HepG2 (cell line): ENCODE measurements around the gene PLAAT3. TPM values are rescaled to one million over a fixed set of nuclear protein-coding genes. Genes with fewer than 3 reads are reported as not detected.
"Not testable (repeated sequence)": the region's sequence is repeated elsewhere in the genome, so short reads cannot be mapped to it uniquely, and the experiment has no call there.

Experiments used
- ATAC-seq: fragments of 200-7000 bp; cut with Tn5 transposase; 3 replicates; pipeline ENCODE4 v1.9.1; 2020; ENCODE audit warnings: mild to moderate bottlenecking, moderate library complexity
- BruUV-seq: library from RNA; stranded (reverse); fragments of 400-500 nt; replicated peaks from 2 replicates; lab custom pipeline; 2021; lab: Mats Ljungman, UMichigan
- CTCF ChIA-PET: fragments of 300-600 bp; formaldehyde crosslinking; extraction: SDS; loops from one replicate; lab custom pipeline; 2021; ENCODE audit warnings: low total read pairs, inconsistent platforms, low intra/inter-chr PET ratio; lab: Yijun Ruan, JAX
- POLR2A ChIA-PET: fragments of 350-600 bp; sonication (Branson Sonifier 250); formaldehyde crosslinking; loops from one replicate; lab custom pipeline; 2020; ENCODE audit warnings: antibody characterized with exemption, inconsistent platforms; lab: Yijun Ruan, JAX
- DNase-seq: peaks from one replicate; pipeline ENCODE4 v3.0.0-alpha.2; 2015; ENCODE audit warnings: low spot score
- FAIRE-seq: peaks from 3 replicates; lab custom pipeline; 2011; peaks lifted over from hg19 to GRCh38; lab: Jason Lieb, UNC
- H2AFZ ChIP-seq: one replicate; pipeline ENCODE4 v1.6.1; 2011; ENCODE audit warnings: low read length, inconsistent platforms
- H3K27ac ChIP-seq: fragments of 300-600 bp; 3 replicates; pipeline ENCODE4 v1.8.0; 2011; ENCODE audit warnings: mixed run types, mild to moderate bottlenecking, mixed read lengths, low read length, inconsistent platforms; ENCODE audit not compliant: insufficient read depth; ENCODE audit errors: extremely low read length
- H3K27me3 ChIP-seq, 2 experiments: fragments of 200-600 bp in 1 of 2; 2 replicates in 1 of 2; 3 replicates in 1 of 2; pipeline versions ENCODE4 v1.6.0 to v1.8.0; 2011; ENCODE audit warnings: low read length in 2 of 2, mild to moderate bottlenecking in 2 of 2, moderate library complexity in 2 of 2, inconsistent platforms in 1 of 2; ENCODE audit not compliant: insufficient read depth in 2 of 2, control insufficient read depth in 1 of 2
- H3K36me3 ChIP-seq, 2 experiments: fragments of 200-600 bp in 1 of 2; replicated peaks in 1 of 2; 2 replicates in 1 of 2; 3 replicates in 1 of 2; pipeline versions ENCODE4 v1.5.1 to v1.8.0; 2011; ENCODE audit warnings: low read length in 2 of 2, inconsistent platforms in 1 of 2; ENCODE audit not compliant: insufficient read depth in 2 of 2, control insufficient read depth in 1 of 2
- H3K4me1 ChIP-seq: 2 replicates; pipeline ENCODE4 v1.5.1; 2012; ENCODE audit warnings: low read length, inconsistent platforms; ENCODE audit not compliant: insufficient read depth
- H3K4me2 ChIP-seq: 2 replicates; pipeline ENCODE4 v1.6.0; 2011; ENCODE audit warnings: low read depth, low read length, inconsistent platforms
- H3K4me3 ChIP-seq, 3 experiments: fragments of 200-600 bp in 1 of 3; sonication (generic), shearing (Covaris generic) in 1 of 3; replicated peaks in 1 of 3; 2 replicates each; pipeline ENCODE4 v1.5.1; 2011 to 2016; ENCODE audit warnings: low read length in 3 of 3, inconsistent platforms in 2 of 3, low read depth in 2 of 3, mild to moderate bottlenecking in 2 of 3, control low read depth in 1 of 3, mixed read lengths in 1 of 3; ENCODE audit not compliant: insufficient read depth in 1 of 3
- H3K79me2 ChIP-seq: one replicate; pipeline ENCODE4 v1.6.1; 2011; ENCODE audit warnings: low read length, inconsistent platforms; ENCODE audit not compliant: insufficient read depth
- H3K9ac ChIP-seq: 2 replicates; pipeline ENCODE4 v1.6.0; 2011; ENCODE audit warnings: mild to moderate bottlenecking, low read depth, low read length, inconsistent platforms; ENCODE audit not compliant: insufficient read depth
- H3K9me3 ChIP-seq: 2 replicates; pipeline ENCODE4 v1.5.1; 2012; ENCODE audit warnings: mild to moderate bottlenecking, low read length
- H4K20me1 ChIP-seq: 2 replicates; pipeline ENCODE4 v1.6.0; 2011; ENCODE audit warnings: inconsistent platforms, mild to moderate bottlenecking, low read length, moderate library complexity; ENCODE audit not compliant: insufficient read depth
- BRD4 ChIP-seq: sonication (generic); formaldehyde crosslinking; IDR thresholded peaks from 2 replicates; pipeline ENCODE4 v1.4.0; 2020; ENCODE audit warnings: missing genetic modification reagents
- KLF9 ChIP-seq: IDR thresholded peaks from 2 replicates; pipeline ENCODE4 v1.6.1; 2016; ENCODE audit warnings: low read depth
- NCOA2 ChIP-seq: sonication (generic); formaldehyde crosslinking; IDR thresholded peaks from 2 replicates; pipeline ENCODE4 v1.8.0; 2022; ENCODE audit warnings: inconsistent platforms
- RXRB ChIP-seq: IDR thresholded peaks from 2 replicates; pipeline ENCODE4 v1.6.1; 2016; ENCODE audit warnings: borderline replicate concordance, missing genetic modification reagents, missing compliant biosample characterization
- SRSF1 ChIP-seq: fragments of 200-400 bp; formaldehyde crosslinking; optimal IDR thresholded peaks from 2 replicates; pipeline ENCODE3; 2017; ENCODE audit warnings: mild to moderate bottlenecking, low read depth, low read length, moderate library complexity
- TCF12 ChIP-seq, 2 experiments: fragments of 450-650 bp in 1 of 2; sonication (generic) in 1 of 2; formaldehyde crosslinking in 1 of 2; IDR thresholded peaks; 2 replicates each; pipeline versions ENCODE4 v1.6.1 to v1.8.0; 2017 to 2022; ENCODE audit warnings: antibody characterized with exemption in 1 of 2, mild to moderate bottlenecking in 1 of 2, missing genetic modification reagents in 1 of 2, moderate library complexity in 1 of 2
- ZNF20 ChIP-seq: sonication (generic); formaldehyde crosslinking; IDR thresholded peaks from 2 replicates; pipeline ENCODE4 v1.4.0; 2020; ENCODE audit warnings: mild to moderate bottlenecking, moderate library complexity, missing genetic modification reagents
- WGBS: methylation state at CpG from one replicate; pipeline ENCODE4 v1.1.6; 2017; ENCODE audit warnings: low lambda C conversion rate; 5-methylcytosine and 5-hydroxymethylcytosine counted together
- in situ Hi-C: cut with HindIII; loops from 2 replicates; pipeline ENCODE4 v1.10.0; 2017; ENCODE audit warnings: low pct_unique_long_range_greater_than_20kb; ENCODE audit not compliant: extremely low pct_ligation_motif_present
- intact Hi-C: fragments of 100-400 bp; cut with micrococcal nuclease; formaldehyde crosslinking; loops from one replicate; pipeline ENCODE4 v1.10.0; 2022; ENCODE audit not compliant: unreplicated experiment
- polyA plus RNA-seq, 8 experiments: library from polyadenylated mRNA; depleted of rRNA in 3 of 8; stranded (reverse) in 7 of 8; unstranded in 1 of 8; fragments of >200 nt; fragmentation: Illumina TruSeq in 4 of 8; extraction: Trizol in 4 of 8; gene quantifications; 2 replicates each; pipeline versions ENCODE4 v1.2.1 to v1.2.3, GENCODE V29; 2011 to 2016; ENCODE audit warnings: low read depth in 4 of 8, missing spikeins in 1 of 8, mixed read lengths in 1 of 8; ENCODE audit not compliant: insufficient read depth in 1 of 8
- total RNA-seq, 5 experiments: library from RNA; depleted of rRNA; stranded (reverse); fragments of >200 nt; fragmentation: Illumina TruSeq; extraction: Trizol; gene quantifications; 2 replicates each; pipeline ENCODE4 v1.2.3, GENCODE V29; 2016; ENCODE audit warnings: low read depth in 1 of 5
- TF ChIP-seq, protein P1 (sequence below): sonication (generic); formaldehyde crosslinking; IDR thresholded peaks from 2 replicates; pipeline ENCODE4 v1.4.0; 2020; ENCODE audit warnings: missing genetic modification reagents

The PLAAT3 gene
- total and polyA plus RNA-seq, 2 of the 13 experiments (the other 11 are each of a cell fraction or from before 2014, with no cell fraction given) = 9.3 to 16.4 TPM

DNA sequence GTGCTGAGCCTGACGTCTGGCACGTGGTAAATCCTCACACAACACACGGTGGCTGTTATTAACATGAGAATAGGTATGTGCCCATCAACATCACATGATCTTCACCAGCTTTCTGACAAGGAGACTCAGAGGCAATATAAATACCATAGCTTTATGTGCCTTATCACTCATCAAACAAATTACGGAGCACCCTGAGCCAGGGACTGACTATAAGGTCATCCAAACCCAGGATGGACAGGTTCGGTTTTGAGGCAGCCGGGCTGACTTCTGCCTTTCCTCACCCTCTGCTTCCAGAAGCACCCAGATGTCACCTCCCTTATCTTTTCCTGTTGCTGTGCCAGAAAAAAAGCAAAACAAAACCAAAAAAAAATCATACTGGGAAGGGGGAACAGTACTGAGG is 5.7 kb upstream of the PLAAT3 start:
- Histone ChIP-seq H3K27me3 (peaks cover 2 to 3% of the 10 kb centered on the region in 2 experiments; a peak in 1 of 5 replicates), H4K20me1 (no peaks in the 10 kb centered on the region), H3K79me2 (no peaks in the 10 kb centered on the region), H3K4me3 (no peak overlapping the region), H3K27ac (no peak overlapping the region), H3K9ac (no peak overlapping the region), H3K4me1 (peaks cover 30% of the 10 kb centered on the region), H3K36me3 (no peaks in the 10 kb centered on the region), H3K9me3 (no peaks in the 10 kb centered on the region), H3K4me2 (no peak overlapping the region), H2AFZ (no peak overlapping the region)
- in situ Hi-C loops = no loop called here
- ATAC-seq (no peak), FAIRE-seq (no peak), DNase-seq (no peak)
- no TSS peak for BruUV-seq
- WGBS = 7% methylated on average over 6 of the region's 6 CpGs
- ChIA-PET POLR2A (no interaction called here), CTCF (no interaction called here)
- TF ChIP-seq, protein P1, sequence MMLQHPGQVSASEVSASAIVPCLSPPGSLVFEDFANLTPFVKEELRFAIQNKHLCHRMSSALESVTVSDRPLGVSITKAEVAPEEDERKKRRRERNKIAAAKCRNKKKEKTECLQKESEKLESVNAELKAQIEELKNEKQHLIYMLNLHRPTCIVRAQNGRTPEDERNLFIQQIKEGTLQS = no peak
- TF ChIP-seq ZNF20 (CRISPR knock-in tag) = no peak
- TF ChIP-seq KLF9 (CRISPR knock-in tag) = no peak
- no peak for TF ChIP-seq RXRB (CRISPR knock-in tag)
- no peak for TF ChIP-seq NCOA2
- no peak for TF ChIP-seq TCF12 (IDR thresholded peaks at IDR 0.05)
- TF ChIP-seq TCF12 (CRISPR knock-in tag; IDR thresholded peaks at IDR 0.05) = no peak
- no peak for TF ChIP-seq BRD4 (CRISPR knock-in tag)
- TF ChIP-seq SRSF1 = no peak
- intact Hi-C loops = no loop called here

DNA sequence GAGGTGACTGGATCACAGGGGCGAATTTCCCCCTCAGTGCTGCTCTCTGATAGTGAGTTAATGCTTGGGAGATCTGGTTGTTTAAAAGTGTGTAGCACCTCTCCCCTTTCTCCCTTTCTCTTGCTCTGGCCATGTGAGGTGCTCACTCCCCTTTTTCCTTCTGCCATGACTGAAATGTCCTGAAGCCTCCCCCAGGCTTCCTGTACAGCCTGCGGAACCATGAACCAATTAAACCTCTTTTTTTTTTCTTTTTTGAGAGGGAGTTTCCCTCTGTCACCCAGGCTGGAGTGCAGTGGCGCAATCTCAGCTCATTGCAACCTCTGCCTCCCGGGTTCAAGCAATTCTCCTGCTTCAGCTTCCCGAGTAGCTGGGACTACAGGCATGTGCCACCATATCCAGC is 3.5 kb upstream of the PLAAT3 start:
- CTCF ChIA-PET, POLR2A ChIA-PET: not testable (repeated sequence)

More for the DNA sequence above, 3.5 kb upstream of the PLAAT3 start:
- peaks cover 26% of the 10 kb centered on the region for H3K4me1 ChIP-seq
- H2AFZ ChIP-seq, DNase-seq, H3K27ac ChIP-seq, H3K36me3 ChIP-seq, H3K27me3 ChIP-seq, H3K9ac ChIP-seq, BruUV-seq, H3K79me2 ChIP-seq, ATAC-seq, intact Hi-C loops, in situ Hi-C loops, FAIRE-seq, H3K4me2 ChIP-seq, H3K4me3 ChIP-seq, H4K20me1 ChIP-seq, H3K9me3 ChIP-seq: not testable (repeated sequence)
- 27% methylated on average over 5 of the region's 5 CpGs for WGBS
